K562 (cell line): ENCODE results near the gene FOXM1. TPM values are rescaled to one million over a fixed set of nuclear protein-coding genes. Genes with fewer than 3 reads are reported as not detected.

ENCODE experiments used
- ATAC-seq: fragments of 200-7000 bp; cut with Tn5 transposase; 3 replicates; pipeline ENCODE4 v1.9.1; 2020; ENCODE audit warnings: moderate library complexity
- BruUV-seq: library from RNA; stranded (reverse); fragments of 400-500 nt; replicated peaks from 2 replicates; lab custom pipeline; 2021; lab: Mats Ljungman, UMichigan
- CTCF ChIA-PET: fragments of 300-600 bp; formaldehyde crosslinking; extraction: SDS; loops from one replicate; lab custom pipeline; 2021; ENCODE audit warnings: low intra/inter-chr PET ratio; lab: Yijun Ruan, JAX
- POLR2A ChIA-PET: fragments of 300-600, 350-650 bp; sonication (Branson Sonifier 250); formaldehyde crosslinking; extraction: SDS; loops from one replicate; lab custom pipeline; 2021; ENCODE audit warnings: antibody characterized with exemption, inconsistent platforms; lab: Yijun Ruan, JAX
- DNase-seq, 4 experiments: peaks; one replicate each; pipeline versions ENCODE4 v3.0.0 to v3.0.0-alpha.2; 2011 to 2018; ENCODE audit warnings: low spot score in 3 of 4, mixed read lengths in 3 of 4; ENCODE audit errors: extremely low read depth in 1 of 4
- FAIRE-seq: peaks from 2 replicates; lab custom pipeline; 2011; peaks lifted over from hg19 to GRCh38; lab: Jason Lieb, UNC
- H2AFZ ChIP-seq: 2 replicates; pipeline ENCODE4 v1.6.0; 2011; ENCODE audit warnings: low read depth, low read length, control low read depth, inconsistent platforms
- H3K27ac ChIP-seq: fragments of 200-600 bp; 3 replicates; pipeline ENCODE4 v1.8.0; 2011; ENCODE audit warnings: low read depth, mild to moderate bottlenecking, control low read depth, inconsistent platforms, low read length, moderate library complexity, mixed read lengths; ENCODE audit errors: extremely low read depth
- H3K27me3 ChIP-seq, 2 experiments: fragments of 300-600 bp in 1 of 2; 2 replicates in 1 of 2; 3 replicates in 1 of 2; pipeline versions ENCODE4 v1.6.0 to v1.8.0; 2011; ENCODE audit warnings: inconsistent platforms in 2 of 2, low read length in 2 of 2, mild to moderate bottlenecking in 1 of 2, mixed read lengths in 1 of 2, moderate library complexity in 1 of 2; ENCODE audit not compliant: control insufficient read depth in 2 of 2, insufficient read depth in 2 of 2
- H3K36me3 ChIP-seq: fragments of 300-600 bp; 3 replicates; pipeline ENCODE4 v1.8.0; 2011; ENCODE audit warnings: mild to moderate bottlenecking, low read length, inconsistent platforms; ENCODE audit not compliant: control insufficient read depth, insufficient read depth
- H3K4me1 ChIP-seq, 2 experiments: fragments of 200-600 bp in 1 of 2; replicated peaks in 1 of 2; 2 replicates in 1 of 2; 3 replicates in 1 of 2; pipeline versions ENCODE4 v1.5.1 to v1.8.0; 2011; ENCODE audit warnings: inconsistent platforms in 2 of 2, low read length in 2 of 2, mild to moderate bottlenecking in 1 of 2, mixed read lengths in 1 of 2, moderate library complexity in 1 of 2; ENCODE audit not compliant: control insufficient read depth in 2 of 2, insufficient read depth in 2 of 2
- H3K4me2 ChIP-seq: 2 replicates; pipeline ENCODE4 v1.6.1; 2011; ENCODE audit warnings: low read length, control low read depth, inconsistent platforms, mixed read lengths; ENCODE audit not compliant: insufficient read depth
- H3K4me3 ChIP-seq: fragments of 200-600 bp; sonication (generic), shearing (Covaris generic); 2 replicates; pipeline ENCODE4 v1.5.1; 2016; ENCODE audit warnings: control low read depth, inconsistent platforms
- H3K79me2 ChIP-seq: fragments of 200-600 bp; 3 replicates; pipeline ENCODE4 v1.8.0; 2011; ENCODE audit warnings: low read length, inconsistent platforms; ENCODE audit not compliant: control insufficient read depth, insufficient read depth
- H3K9ac ChIP-seq, 2 experiments: 2 replicates each; pipeline versions ENCODE4 v1.6.0 to v1.6.1; 2011; ENCODE audit warnings: low read depth in 2 of 2, low read length in 2 of 2, control low read depth in 1 of 2, inconsistent platforms in 1 of 2, mild to moderate bottlenecking in 1 of 2, mixed read lengths in 1 of 2; ENCODE audit not compliant: insufficient read depth in 1 of 2
- H3K9me1 ChIP-seq: one replicate; pipeline ENCODE4 v1.6.0; 2011; ENCODE audit warnings: inconsistent platforms, mild to moderate bottlenecking, low read length, moderate library complexity; ENCODE audit not compliant: control insufficient read depth, insufficient read depth
- H3K9me3 ChIP-seq: replicated peaks from 2 replicates; pipeline ENCODE4 v1.5.1; 2011; ENCODE audit warnings: low read depth, low read length, inconsistent platforms; ENCODE audit not compliant: control insufficient read depth, insufficient read depth
- H4K20me1 ChIP-seq: replicated peaks from 2 replicates; pipeline ENCODE4 v1.6.1; 2011; ENCODE audit warnings: low read length, inconsistent platforms, mixed read lengths; ENCODE audit not compliant: control insufficient read depth, insufficient read depth
- HDGF ChIP-seq: fragments of 450-650 bp; IDR thresholded peaks from 2 replicates; pipeline ENCODE4 v1.6.1; 2016
- HNRNPK ChIP-seq: fragments of 200-400 bp; formaldehyde crosslinking; IDR thresholded peaks from one replicate; pipeline ENCODE4 v1.6.1; 2018; ENCODE audit warnings: mild to moderate bottlenecking, low read depth, low read length; ENCODE audit not compliant: poor library complexity, severe bottlenecking
- KDM5B ChIP-seq: fragments of 200-600 bp; sonication (generic); IDR thresholded peaks from 2 replicates; pipeline ENCODE4 v1.6.1; 2012; ENCODE audit warnings: low read depth, mild to moderate bottlenecking, moderate library complexity, low read length, control low read depth, inconsistent platforms; ENCODE audit not compliant: insufficient replicate concordance
- KLF13 ChIP-seq: fragments of 450-650 bp; IDR thresholded peaks from 2 replicates; pipeline ENCODE4 v1.6.1; 2016; ENCODE audit warnings: missing genetic modification characterization, low read depth, mild to moderate bottlenecking, missing compliant biosample characterization, moderate library complexity, borderline replicate concordance
- MAFK ChIP-seq: IDR thresholded peaks from 2 replicates; pipeline ENCODE4 v1.6.1; 2011; ENCODE audit warnings: low read length, improper control_type of control experiment
- MAZ ChIP-seq, 2 experiments: fragments of 450-650 bp in 1 of 2; sonication (generic) in 1 of 2; formaldehyde crosslinking; IDR thresholded peaks in 1 of 2; conservative IDR thresholded peaks in 1 of 2; 2 replicates each; pipeline versions ENCODE4 v1.4.0 to v1.5.0; 2020; ENCODE audit warnings: mild to moderate bottlenecking in 1 of 2, missing genetic modification reagents in 1 of 2
- MEF2A ChIP-seq: IDR thresholded peaks from 2 replicates; pipeline ENCODE4 v1.6.1; 2011; ENCODE audit warnings: low read depth, mild to moderate bottlenecking, low read length, moderate library complexity; ENCODE audit not compliant: control insufficient read depth
- TEAD2 ChIP-seq: fragments of 450-650 bp; IDR thresholded peaks from 2 replicates; pipeline ENCODE4 v1.6.1; 2016; ENCODE audit warnings: missing genetic modification characterization, control low read depth, missing compliant biosample characterization
- ZNF143 ChIP-seq: sonication (generic); formaldehyde crosslinking; IDR thresholded peaks from 2 replicates; pipeline ENCODE4 v1.9.0; 2022; ENCODE audit warnings: mild to moderate bottlenecking, missing genetic modification reagents
- WGBS: fragments of 100-300 bp; shearing (Covaris generic); methylation state at CpG from one replicate; pipeline ENCODE4 v1.1.6; 2016; ENCODE audit warnings: low coverage, mixed read lengths; ENCODE audit not compliant: insufficient coverage; ENCODE audit errors: missing lambda C conversion rate; 5-methylcytosine and 5-hydroxymethylcytosine counted together
- in situ Hi-C: fragments of 300-500 bp; cut with MboI; formaldehyde crosslinking; loops from 4 replicates; pipeline ENCODE4 v1.15.0; 2018; ENCODE audit warnings: inconsistent platforms, mixed read lengths
- intact Hi-C: fragments of 100-400 bp; cut with micrococcal nuclease; formaldehyde crosslinking; loops from 2 replicates; pipeline ENCODE4 v1.14.2; 2022
- polyA plus RNA-seq, 8 experiments: library from polyadenylated mRNA; depleted of rRNA in 4 of 8; stranded (reverse) in 5 of 8; unstranded in 3 of 8; fragments of >200 nt; fragmentation: Nextera tagmentation in 2 of 8; fragmentation: Illumina TruSeq in 1 of 8; extraction: Ambion mirVana in 2 of 8; extraction: Trizol in 1 of 8; gene quantifications; 2 replicates each; pipeline versions ENCODE4 v1.2.1 to v1.2.3, GENCODE V29; 2011 to 2014; ENCODE audit warnings: inconsistent platforms in 1 of 8, missing spikeins in 1 of 8
- total RNA-seq, 7 experiments: library from RNA; depleted of rRNA in 6 of 7; stranded (reverse); fragments of >200 nt in 6 of 7; fragmentation: Illumina TruSeq in 2 of 7; extraction: Trizol in 2 of 7; gene quantifications; 2 replicates each; pipeline versions ENCODE4 v1.2.1 to v1.2.3, GENCODE V29; 2011 to 2021; ENCODE audit warnings: low replicate concordance in 1 of 7
- TF ChIP-seq, protein P1 (sequence below): sonication (generic); formaldehyde crosslinking; IDR thresholded peaks from 2 replicates; pipeline ENCODE4 v1.8.1; 2023; ENCODE audit warnings: missing genetic modification reagents, mild to moderate bottlenecking, borderline replicate concordance
- TF ChIP-seq, protein P2 (sequence below): sonication (generic); formaldehyde crosslinking; IDR thresholded peaks from 2 replicates; pipeline ENCODE4 v1.8.0; 2022; ENCODE audit warnings: mild to moderate bottlenecking, missing genetic modification reagents
- TF ChIP-seq, protein P3 (sequence below): fragments of 450-650 bp; IDR thresholded peaks from 2 replicates; pipeline ENCODE4 v1.7.0; 2016; ENCODE audit warnings: borderline replicate concordance

The FOXM1 gene
- total and polyA plus RNA-seq, 9 of the 15 experiments (the other 6 are each of a cell fraction or from before 2014, with no cell fraction given) = 8.9 to 46.9 (median 17.2) TPM

GRCh38 chr12:2829275-2829674 lies 47.7 kb downstream of the FOXM1 start (continued):
- TF ChIP-seq HNRNPK = no peak
- no peak for TF ChIP-seq MEF2A
- TF ChIP-seq ZNF143 = no peak
- no peak for TF ChIP-seq MAZ (CRISPR knock-in tag; conservative IDR thresholded peaks at IDR 0.05 in 1 of 2, IDR thresholded peaks at IDR 0.05 in 1 of 2)
- no peak for TF ChIP-seq KLF13 (tag)

GRCh38 chr12:2826721-2827515 lies 50.1 kb downstream of the FOXM1 start:
- H3K36me3 ChIP-seq = peaks cover 54% of the 10 kb centered on the region; the same call in 1 of the 3 replicates
- BruUV-seq = no TSS peak
- H3K9me1 ChIP-seq = no peaks in the 10 kb centered on the region
- no peak for FAIRE-seq
- H3K27ac ChIP-seq = no peak overlapping the region
- no peaks in the 10 kb centered on the region for H3K27me3 ChIP-seq
- CTCF ChIA-PET = no interaction called here
- no peak overlapping the region for H3K4me3 ChIP-seq
- no peaks in the 10 kb centered on the region for H3K79me2 ChIP-seq
- ATAC-seq = no peak
- no peak for DNase-seq
- intact Hi-C loops (no loop called here), in situ Hi-C loops (no loop called here)
- H3K9ac ChIP-seq = no peak overlapping the region; a peak in 1 of 4 replicates
- POLR2A ChIA-PET = no interaction called here
- WGBS = 79% methylated on average over 9 of the region's 14 CpGs
- H4K20me1 ChIP-seq = no peaks in the 10 kb centered on the region
- H2AFZ ChIP-seq = no peak overlapping the region
- no peaks in the 10 kb centered on the region for H3K4me1 ChIP-seq
- no peaks in the 10 kb centered on the region for H3K9me3 ChIP-seq
- no peak overlapping the region for H3K4me2 ChIP-seq
- no peak for TF ChIP-seq TEAD2 (tag)
- TF ChIP-seq, protein P1, sequence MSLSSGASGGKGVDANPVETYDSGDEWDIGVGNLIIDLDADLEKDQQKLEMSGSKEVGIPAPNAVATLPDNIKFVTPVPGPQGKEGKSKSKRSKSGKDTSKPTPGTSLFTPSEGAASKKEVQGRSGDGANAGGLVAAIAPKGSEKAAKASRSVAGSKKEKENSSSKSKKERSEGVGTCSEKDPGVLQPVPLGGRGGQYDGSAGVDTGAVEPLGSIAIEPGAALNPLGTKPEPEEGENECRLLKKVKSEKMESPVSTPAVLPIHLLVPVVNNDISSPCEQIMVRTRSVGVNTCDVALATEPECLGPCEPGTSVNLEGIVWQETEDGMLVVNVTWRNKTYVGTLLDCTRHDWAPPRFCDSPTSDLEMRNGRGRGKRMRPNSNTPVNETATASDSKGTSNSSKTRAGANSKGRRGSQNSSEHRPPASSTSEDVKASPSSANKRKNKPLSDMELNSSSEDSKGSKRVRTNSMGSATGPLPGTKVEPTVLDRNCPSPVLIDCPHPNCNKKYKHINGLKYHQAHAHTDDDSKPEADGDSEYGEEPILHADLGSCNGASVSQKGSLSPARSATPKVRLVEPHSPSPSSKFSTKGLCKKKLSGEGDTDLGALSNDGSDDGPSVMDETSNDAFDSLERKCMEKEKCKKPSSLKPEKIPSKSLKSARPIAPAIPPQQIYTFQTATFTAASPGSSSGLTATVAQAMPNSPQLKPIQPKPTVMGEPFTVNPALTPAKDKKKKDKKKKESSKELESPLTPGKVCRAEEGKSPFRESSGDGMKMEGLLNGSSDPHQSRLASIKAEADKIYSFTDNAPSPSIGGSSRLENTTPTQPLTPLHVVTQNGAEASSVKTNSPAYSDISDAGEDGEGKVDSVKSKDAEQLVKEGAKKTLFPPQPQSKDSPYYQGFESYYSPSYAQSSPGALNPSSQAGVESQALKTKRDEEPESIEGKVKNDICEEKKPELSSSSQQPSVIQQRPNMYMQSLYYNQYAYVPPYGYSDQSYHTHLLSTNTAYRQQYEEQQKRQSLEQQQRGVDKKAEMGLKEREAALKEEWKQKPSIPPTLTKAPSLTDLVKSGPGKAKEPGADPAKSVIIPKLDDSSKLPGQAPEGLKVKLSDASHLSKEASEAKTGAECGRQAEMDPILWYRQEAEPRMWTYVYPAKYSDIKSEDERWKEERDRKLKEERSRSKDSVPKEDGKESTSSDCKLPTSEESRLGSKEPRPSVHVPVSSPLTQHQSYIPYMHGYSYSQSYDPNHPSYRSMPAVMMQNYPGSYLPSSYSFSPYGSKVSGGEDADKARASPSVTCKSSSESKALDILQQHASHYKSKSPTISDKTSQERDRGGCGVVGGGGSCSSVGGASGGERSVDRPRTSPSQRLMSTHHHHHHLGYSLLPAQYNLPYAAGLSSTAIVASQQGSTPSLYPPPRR (CRISPR knock-in tag) = no peak
- TF ChIP-seq, protein P2, sequence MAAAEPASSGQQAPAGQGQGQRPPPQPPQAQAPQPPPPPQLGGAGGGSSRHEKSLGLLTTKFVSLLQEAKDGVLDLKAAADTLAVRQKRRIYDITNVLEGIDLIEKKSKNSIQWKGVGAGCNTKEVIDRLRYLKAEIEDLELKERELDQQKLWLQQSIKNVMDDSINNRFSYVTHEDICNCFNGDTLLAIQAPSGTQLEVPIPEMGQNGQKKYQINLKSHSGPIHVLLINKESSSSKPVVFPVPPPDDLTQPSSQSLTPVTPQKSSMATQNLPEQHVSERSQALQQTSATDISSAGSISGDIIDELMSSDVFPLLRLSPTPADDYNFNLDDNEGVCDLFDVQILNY (CRISPR knock-in tag) = no peak
- no peak for TF ChIP-seq HDGF
- TF ChIP-seq, protein P3, sequence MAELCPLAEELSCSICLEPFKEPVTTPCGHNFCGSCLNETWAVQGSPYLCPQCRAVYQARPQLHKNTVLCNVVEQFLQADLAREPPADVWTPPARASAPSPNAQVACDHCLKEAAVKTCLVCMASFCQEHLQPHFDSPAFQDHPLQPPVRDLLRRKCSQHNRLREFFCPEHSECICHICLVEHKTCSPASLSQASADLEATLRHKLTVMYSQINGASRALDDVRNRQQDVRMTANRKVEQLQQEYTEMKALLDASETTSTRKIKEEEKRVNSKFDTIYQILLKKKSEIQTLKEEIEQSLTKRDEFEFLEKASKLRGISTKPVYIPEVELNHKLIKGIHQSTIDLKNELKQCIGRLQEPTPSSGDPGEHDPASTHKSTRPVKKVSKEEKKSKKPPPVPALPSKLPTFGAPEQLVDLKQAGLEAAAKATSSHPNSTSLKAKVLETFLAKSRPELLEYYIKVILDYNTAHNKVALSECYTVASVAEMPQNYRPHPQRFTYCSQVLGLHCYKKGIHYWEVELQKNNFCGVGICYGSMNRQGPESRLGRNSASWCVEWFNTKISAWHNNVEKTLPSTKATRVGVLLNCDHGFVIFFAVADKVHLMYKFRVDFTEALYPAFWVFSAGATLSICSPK = no peak
- TF ChIP-seq MAFK = no peak
- no peak for TF ChIP-seq KDM5B
